HUES64 (cell line): Measurements from ENCODE around the gene LRRC31.

Experiments used
- H3K27ac ChIP-seq: 2 replicates; pipeline ENCODE4 v1.7.0; 2013; ENCODE audit warnings: low read depth, low read length, inconsistent platforms
- H3K27me3 ChIP-seq: 2 replicates; pipeline ENCODE4 v1.6.1; 2013; ENCODE audit warnings: mild to moderate bottlenecking, low read length; ENCODE audit not compliant: insufficient read depth
- H3K36me3 ChIP-seq: 2 replicates; pipeline ENCODE4 v1.6.1; 2013; ENCODE audit warnings: mild to moderate bottlenecking, low read length; ENCODE audit not compliant: insufficient read depth
- H3K4me1 ChIP-seq: 2 replicates; pipeline ENCODE4 v1.6.1; 2013; ENCODE audit warnings: mild to moderate bottlenecking, low read length, moderate library complexity; ENCODE audit not compliant: insufficient read depth
- H3K4me3 ChIP-seq: 2 replicates; pipeline ENCODE4 v1.5.1; 2013; ENCODE audit warnings: mild to moderate bottlenecking, low read length, moderate library complexity
- H3K9ac ChIP-seq: 2 replicates; pipeline ENCODE4 v1.6.1; 2013; ENCODE audit warnings: mild to moderate bottlenecking, low read depth, low read length
- H3K9me3 ChIP-seq: 2 replicates; pipeline ENCODE4 v1.6.1; 2013; ENCODE audit warnings: low read depth, low read length; ENCODE audit not compliant: insufficient read depth
- WGBS: fragments of 150-250, 120-280 bp; methylation state at CpG from one replicate; pipeline ENCODE4 v1.1.7; 2013; ENCODE audit warnings: missing lambda C conversion rate; 5-methylcytosine and 5-hydroxymethylcytosine counted together

Gene LRRC31

GRCh38 chr3:169812332-169813235 lies 57.2 kb downstream of the LRRC31 start, which contains the start of the genes LRRC34 and LRRIQ4:
Gene LRRC34 (minus strand): TSS chr3:169812904. CDS start chr3:169812548, 356 bp downstream.
Gene LRRIQ4 (plus strand): TSS chr3:169812870. CDS start chr3:169821922, 9,052 bp downstream.
- Histone ChIP-seq H3K36me3 (no peaks in the 10 kb centered on the region), H3K9ac (peak within 1 kb of the TSS; percentile 55), H3K27ac (no peak within 1 kb of the TSS), H3K9me3 (peaks cover 9% of the 10 kb centered on the region; the same call in 1 of the 2 replicates), H3K27me3 (peaks cover 17% of the 10 kb centered on the region; the same call in 1 of the 2 replicates), H3K4me3 (peak within 1 kb of the TSS; percentile 52), H3K4me1 (peaks cover 16% of the 10 kb centered on the region)
- WGBS: 9% methylated on average over 56 of the region's 56 CpGs

DNA sequence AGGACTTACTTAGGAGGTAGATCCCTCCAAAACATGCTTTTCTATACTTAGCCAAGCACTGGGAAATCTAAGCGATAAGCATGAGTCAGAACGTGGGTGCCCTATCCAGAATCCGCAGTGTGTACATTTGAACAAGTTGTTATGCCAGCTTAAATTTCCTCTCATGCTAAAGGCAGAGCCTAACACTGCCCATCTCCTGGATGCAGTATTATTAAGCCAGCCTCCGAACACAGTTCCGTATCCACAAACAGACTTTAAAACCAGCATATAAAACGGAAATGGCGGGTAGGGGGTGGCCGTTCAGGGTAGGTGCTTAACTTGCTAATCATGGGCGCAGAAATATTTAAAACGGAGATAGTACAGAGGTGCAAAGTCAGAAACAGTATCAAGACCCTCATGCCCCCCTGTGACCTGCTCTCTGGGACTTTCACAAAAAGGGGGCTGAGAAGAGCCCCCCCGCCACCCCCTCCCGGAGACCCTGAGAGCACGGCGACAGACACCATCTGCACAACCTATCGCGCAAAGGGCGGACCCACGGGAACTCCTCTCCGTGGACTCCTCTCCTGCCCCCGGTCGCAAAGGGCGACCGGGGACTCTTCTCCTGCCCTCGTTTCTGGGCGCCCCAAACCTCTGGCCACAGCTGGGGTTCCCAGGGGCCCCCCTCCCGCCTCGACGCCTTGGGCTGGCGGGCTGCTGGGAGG lies 58.0 kb downstream of the LRRC31 start:
- Histone ChIP-seq H3K27me3 (peaks cover 17% of the 10 kb centered on the region; the same call in 1 of the 2 replicates), H3K9ac (peak overlapping the region; percentile 55), H3K4me1 (peaks cover 16% of the 10 kb centered on the region), H3K9me3 (peaks cover 9% of the 10 kb centered on the region; the same call in 1 of the 2 replicates), H3K36me3 (no peaks in the 10 kb centered on the region), H3K27ac (no peak overlapping the region), H3K4me3 (peak overlapping the region; percentile 52)
- whole genome bisulfite sequencing: 25% methylated on average over 29 of the region's 29 CpGs

DNA sequence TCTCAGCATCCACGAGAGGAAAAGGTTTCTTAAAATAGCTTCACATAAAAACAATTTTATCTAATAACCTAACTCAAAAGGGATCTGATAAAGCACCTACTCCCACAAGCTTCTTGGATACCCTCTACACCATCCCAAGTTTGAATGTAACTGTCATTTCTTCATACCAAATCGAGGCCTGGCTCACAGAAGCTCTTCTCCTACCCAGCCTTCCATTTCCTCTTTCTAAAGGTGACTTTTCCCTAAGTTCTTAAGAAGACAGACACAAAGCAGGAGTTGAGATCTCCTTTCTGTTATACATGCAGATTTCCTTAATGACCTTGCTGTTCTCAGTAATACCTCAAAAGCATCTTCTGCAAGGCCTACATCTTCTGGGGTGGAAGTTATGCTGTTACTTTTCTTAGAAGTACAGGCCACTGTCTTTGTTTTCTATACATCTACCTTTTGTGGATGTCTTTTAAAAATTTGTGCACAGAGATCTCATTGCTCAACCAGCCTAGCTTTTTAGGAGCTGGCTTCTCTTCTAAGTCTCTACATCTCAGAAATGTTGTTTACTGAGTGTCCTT lies 60.4 kb downstream of the LRRC31 start:
- 86% methylated on average over 2 of the region's 2 CpGs for WGBS
- Histone ChIP-seq H3K9me3 (no peaks in the 10 kb centered on the region), H3K36me3 (no peaks in the 10 kb centered on the region), H3K9ac (no peak overlapping the region), H3K4me1 (peaks cover 16% of the 10 kb centered on the region), H3K27me3 (peaks cover 17% of the 10 kb centered on the region; the same call in 1 of the 2 replicates), H3K4me3 (no peak overlapping the region), H3K27ac (no peak overlapping the region)

DNA sequence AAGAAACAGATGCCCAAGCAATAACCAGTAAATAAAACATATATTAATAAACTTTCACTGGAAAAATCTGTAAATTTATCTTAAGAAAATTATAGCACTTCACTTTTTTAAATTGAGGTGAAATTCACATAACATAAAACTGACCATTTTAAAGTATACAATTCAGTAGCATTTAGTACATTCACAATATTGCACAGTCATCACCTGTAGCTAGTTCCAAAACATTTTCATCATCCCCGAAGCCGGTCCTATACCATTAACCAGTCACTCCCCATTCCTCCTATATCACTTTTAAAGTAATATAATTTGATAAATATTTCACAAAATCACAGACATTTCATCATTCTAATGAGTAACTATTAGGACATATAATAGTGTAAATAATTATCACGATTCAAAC lies 65.1 kb downstream of the LRRC31 start:
- H3K9ac ChIP-seq: no peak overlapping the region
- no peaks in the 10 kb centered on the region for H3K9me3 ChIP-seq
- H3K27ac ChIP-seq: no peak overlapping the region
- no peaks in the 10 kb centered on the region for H3K27me3 ChIP-seq
- H3K4me1 ChIP-seq: no peaks in the 10 kb centered on the region
- no peak overlapping the region for H3K4me3 ChIP-seq
- WGBS: 83% methylated on average over 2 of the region's 3 CpGs
- peaks cover 11% of the 10 kb centered on the region for H3K36me3 ChIP-seq

DNA sequence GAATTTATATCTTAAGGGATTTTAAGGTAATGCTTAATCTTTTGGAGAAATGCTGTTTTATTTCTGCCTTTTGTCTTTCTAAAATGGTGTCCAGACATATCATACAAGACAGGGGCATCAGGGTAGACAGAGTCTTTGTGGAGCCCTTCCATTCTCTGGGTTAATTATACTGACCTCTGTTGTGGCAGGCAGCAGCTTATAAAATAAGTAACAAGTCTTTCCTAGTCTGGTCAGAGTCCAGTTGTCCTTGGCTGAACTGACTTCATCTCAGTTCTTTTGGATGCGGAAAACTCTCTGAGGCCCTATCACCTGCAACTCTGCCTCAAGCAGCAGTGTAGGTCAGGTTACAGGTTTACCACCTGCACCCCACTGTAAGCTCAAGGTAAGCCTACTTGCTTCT lies 77.4 kb downstream of the LRRC31 start:
- Histone ChIP-seq H3K27ac (no peak overlapping the region), H3K36me3 (peaks cover 38% of the 10 kb centered on the region), H3K4me3 (no peak overlapping the region), H3K9me3 (no peaks in the 10 kb centered on the region), H3K27me3 (no peaks in the 10 kb centered on the region), H3K4me1 (no peaks in the 10 kb centered on the region; the same call in 1 of the 2 replicates), H3K9ac (no peak overlapping the region)
- WGBS: 100% methylated on average over 1 of the region's 1 CpG

GRCh38 chr3:169790687-169791429 lies 78.9 kb downstream of the LRRC31 start:
- Histone ChIP-seq H3K4me3 (no peak overlapping the region), H3K27me3 (no peaks in the 10 kb centered on the region)

GRCh38 chr3:169790219-169790618 lies 79.5 kb downstream of the LRRC31 start:
- peaks cover 59% of the 10 kb centered on the region for H3K36me3 ChIP-seq
- H3K4me1 ChIP-seq: no peaks in the 10 kb centered on the region; the same call in 1 of the 2 replicates
- no peaks in the 10 kb centered on the region for H3K27me3 ChIP-seq
- no peak overlapping the region for H3K9ac ChIP-seq
- H3K27ac ChIP-seq: no peak overlapping the region
- H3K4me3 ChIP-seq: no peak overlapping the region
- no peaks in the 10 kb centered on the region for H3K9me3 ChIP-seq

More at GRCh38 chr3:169790687-169791429, 78.9 kb downstream of the LRRC31 start:
- Histone ChIP-seq H3K9me3 (no peaks in the 10 kb centered on the region), H3K27ac (no peak overlapping the region), H3K36me3 (peaks cover 53% of the 10 kb centered on the region), H3K4me1 (no peaks in the 10 kb centered on the region; the same call in 1 of the 2 replicates), H3K9ac (no peak overlapping the region)
- 87% methylated on average over 4 of the region's 4 CpGs for WGBS
